WTC11 (cell line): ENCODE data around the gene CD44. TPM values are rescaled to one million over a fixed set of nuclear protein-coding genes. Genes with fewer than 3 reads are reported as not detected.

Source experiments
- ATAC-seq: fragments of 200-7000 bp; cut with Tn5 transposase; 2 replicates; pipeline ENCODE4 v1.10.0; 2021; ENCODE audit warnings: mild to moderate bottlenecking, moderate library complexity
- CTCF ChIA-PET: fragments of 300-600 bp; sonication (Branson Sonifier 250); formaldehyde crosslinking; loops from one replicate; lab custom pipeline; 2021; ENCODE audit warnings: antibody characterized with exemption; lab: Charles Lee
- POLR2A ChIA-PET: fragments of 350-600 bp; sonication (Branson Sonifier 250); formaldehyde crosslinking; loops from one replicate; lab custom pipeline; 2021; ENCODE audit warnings: antibody characterized with exemption; lab: Charles Lee
- DNase-seq: peaks from one replicate; pipeline ENCODE4 v3.0.0; 2021; ENCODE audit warnings: low spot score
- H3K27ac Mint-ChIP-seq: 2 replicates; pipeline ENCODE4 v1.8.0; 2021; ENCODE audit warnings: mixed read lengths
- H3K27me3 Mint-ChIP-seq: 2 replicates; pipeline ENCODE4 v1.8.0; 2021; ENCODE audit warnings: low read depth, mild to moderate bottlenecking, moderate library complexity, mixed read lengths
- H3K36me3 Mint-ChIP-seq: 2 replicates; pipeline ENCODE4 v1.8.0; 2021; ENCODE audit warnings: mixed read lengths
- H3K4me1 Mint-ChIP-seq: 2 replicates; pipeline ENCODE4 v1.8.0; 2022; ENCODE audit warnings: mixed read lengths
- H3K4me3 Mint-ChIP-seq: 2 replicates; pipeline ENCODE4 v1.8.0; 2021; ENCODE audit warnings: mild to moderate bottlenecking, moderate library complexity, mixed read lengths
- H3K9me3 Mint-ChIP-seq: 2 replicates; pipeline ENCODE4 v1.8.0; 2021; ENCODE audit warnings: mixed read lengths
- ATF1 ChIP-seq: sonication (generic); formaldehyde crosslinking; IDR thresholded peaks from 2 replicates; pipeline ENCODE4 v1.8.1; 2023; ENCODE audit warnings: mild to moderate bottlenecking, moderate library complexity, missing genetic modification reagents
- CBFB ChIP-seq: sonication (generic); formaldehyde crosslinking; IDR thresholded peaks from 2 replicates; pipeline ENCODE4 v1.8.1; 2022; ENCODE audit warnings: mild to moderate bottlenecking, low read depth, missing genetic modification reagents
- CREM ChIP-seq: sonication (generic); formaldehyde crosslinking; IDR thresholded peaks from 2 replicates; pipeline ENCODE4 v1.8.1; 2022; ENCODE audit warnings: mild to moderate bottlenecking, missing genetic modification reagents, moderate library complexity
- ELF4 ChIP-seq: sonication (generic); formaldehyde crosslinking; IDR thresholded peaks from 2 replicates; pipeline ENCODE4 v1.8.1; 2022; ENCODE audit warnings: low read depth, mild to moderate bottlenecking, moderate library complexity, missing genetic modification reagents
- GRHL2 ChIP-seq: fragments of 250-450 bp; sonication (Bioruptor Pico); IDR thresholded peaks from 2 replicates; pipeline ENCODE4 v1.8.0; 2022; ENCODE audit warnings: mild to moderate bottlenecking, moderate library complexity; ENCODE audit not compliant: insufficient replicate concordance, severe bottlenecking
- HMGA2 ChIP-seq: fragments of 250-450 bp; sonication (Bioruptor Pico); IDR thresholded peaks from 2 replicates; pipeline ENCODE4 v1.4.0; 2021; ENCODE audit warnings: mild to moderate bottlenecking, moderate library complexity
- JAZF1 ChIP-seq: fragments of 250-450 bp; sonication (Bioruptor Pico); IDR thresholded peaks from 2 replicates; pipeline ENCODE4 v1.9.0; 2021; ENCODE audit warnings: moderate library complexity, mild to moderate bottlenecking, inconsistent platforms
- KAT7 ChIP-seq: sonication (generic); formaldehyde crosslinking; IDR thresholded peaks from 2 replicates; pipeline ENCODE4 v1.8.1; 2023; ENCODE audit warnings: missing genetic modification reagents, mild to moderate bottlenecking, borderline replicate concordance
- MXD4 ChIP-seq: fragments of 250-450 bp; sonication (Bioruptor Pico); IDR thresholded peaks from 2 replicates; pipeline ENCODE4 v1.8.0; 2021; ENCODE audit warnings: mild to moderate bottlenecking, moderate library complexity, borderline replicate concordance
- NFATC4 ChIP-seq: fragments of 250-450 bp; sonication (Bioruptor Pico); IDR thresholded peaks from 2 replicates; pipeline ENCODE4 v1.9.0; 2021; ENCODE audit warnings: mild to moderate bottlenecking
- NR1H2 ChIP-seq: sonication (generic); formaldehyde crosslinking; IDR thresholded peaks from 2 replicates; pipeline ENCODE4 v1.9.0; 2021; ENCODE audit warnings: mild to moderate bottlenecking, moderate library complexity, missing genetic modification reagents
- NR3C1 ChIP-seq: sonication (generic); formaldehyde crosslinking; conservative IDR thresholded peaks from 2 replicates; pipeline ENCODE4 v1.8.1; 2023; ENCODE audit warnings: low read depth, mild to moderate bottlenecking, missing genetic modification reagents
- PRRX2 ChIP-seq: fragments of 250-450 bp; sonication (Bioruptor Pico); IDR thresholded peaks from 2 replicates; pipeline ENCODE4 v1.8.0; 2021; ENCODE audit warnings: mild to moderate bottlenecking
- SP1 ChIP-seq: sonication (generic); formaldehyde crosslinking; conservative IDR thresholded peaks from 2 replicates; pipeline ENCODE4 v1.8.1; 2022; ENCODE audit warnings: missing genetic modification reagents
- ZNF416 ChIP-seq: fragments of 250-450 bp; sonication (Bioruptor Pico); IDR thresholded peaks from 2 replicates; pipeline ENCODE4 v1.9.0; 2021; ENCODE audit warnings: mild to moderate bottlenecking, inconsistent platforms
- ZNF423 ChIP-seq: fragments of 250-450 bp; sonication (Bioruptor Pico); IDR thresholded peaks from 2 replicates; pipeline ENCODE4 v2.1.2; 2022; ENCODE audit warnings: mild to moderate bottlenecking, moderate library complexity
- ZNF671 ChIP-seq: fragments of 250-450 bp; sonication (Bioruptor Pico); IDR thresholded peaks from 2 replicates; pipeline ENCODE4 v1.8.0; 2021; ENCODE audit warnings: mild to moderate bottlenecking
- total RNA-seq: library from RNA; stranded (reverse); gene quantifications from 3 replicates; pipeline ENCODE4 v1.2.3, GENCODE V29; 2021
- TF ChIP-seq, protein P1 (sequence below): sonication (generic); formaldehyde crosslinking; conservative IDR thresholded peaks from 2 replicates; pipeline ENCODE4 v1.8.1; 2022; ENCODE audit warnings: mild to moderate bottlenecking, missing genetic modification reagents
- TF ChIP-seq, protein P2 (sequence below): fragments of 250-450 bp; sonication (Bioruptor Pico); conservative IDR thresholded peaks from 2 replicates; pipeline ENCODE4 v1.9.0; 2021; ENCODE audit warnings: mild to moderate bottlenecking
- TF ChIP-seq, protein P3 (sequence below): fragments of 250-450 bp; sonication (Bioruptor Pico); IDR thresholded peaks from 2 replicates; pipeline ENCODE4 v1.9.0; 2021; ENCODE audit warnings: mild to moderate bottlenecking
- TF ChIP-seq, protein P4 (sequence below): sonication (generic); formaldehyde crosslinking; IDR thresholded peaks from 2 replicates; pipeline ENCODE4 v1.8.0; 2023; ENCODE audit warnings: missing genetic modification reagents
- TF ChIP-seq, protein P5 (sequence below): sonication (generic); formaldehyde crosslinking; IDR thresholded peaks from 2 replicates; pipeline ENCODE4 v1.8.0; 2023; ENCODE audit warnings: missing genetic modification reagents, mild to moderate bottlenecking, borderline replicate concordance
- TF ChIP-seq, protein P6 (sequence below): sonication (generic); formaldehyde crosslinking; IDR thresholded peaks from 2 replicates; pipeline ENCODE4 v1.8.1; 2023; ENCODE audit warnings: mild to moderate bottlenecking, missing genetic modification reagents
- TF ChIP-seq, protein P7 (sequence below): sonication (generic); formaldehyde crosslinking; IDR thresholded peaks from 2 replicates; pipeline ENCODE4 v1.8.1; 2022; ENCODE audit warnings: mild to moderate bottlenecking, moderate library complexity, missing genetic modification reagents

The CD44 gene
- total RNA-seq, 1 experiment from 2014 or later, result 12.0 TPM

DNA sequence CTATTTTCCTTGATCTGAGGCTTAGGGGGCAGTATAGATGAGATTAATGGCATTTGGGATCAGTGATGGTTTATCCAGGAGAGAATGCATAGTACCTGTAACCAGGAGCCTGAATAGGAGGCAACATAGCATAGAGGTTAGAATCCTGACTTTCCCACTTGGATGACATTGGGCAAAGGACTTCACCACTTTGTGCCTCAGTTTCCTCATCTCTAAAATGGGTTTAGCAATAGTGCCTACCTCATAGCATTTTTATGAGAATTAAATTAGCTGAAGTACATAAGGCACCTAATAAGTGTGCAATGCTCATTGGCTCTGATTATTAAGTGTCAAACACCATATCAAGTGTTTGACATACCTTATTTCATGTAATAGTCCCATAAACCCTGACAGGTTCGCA, 30.8 kb downstream of the CD44 start:
- TF ChIP-seq, protein P1, sequence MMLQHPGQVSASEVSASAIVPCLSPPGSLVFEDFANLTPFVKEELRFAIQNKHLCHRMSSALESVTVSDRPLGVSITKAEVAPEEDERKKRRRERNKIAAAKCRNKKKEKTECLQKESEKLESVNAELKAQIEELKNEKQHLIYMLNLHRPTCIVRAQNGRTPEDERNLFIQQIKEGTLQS (CRISPR knock-in tag), result no peak
- TF ChIP-seq ZNF423 (CRISPR knock-in tag) (no peak), ELF4 (CRISPR knock-in tag) (no peak), HMGA2 (no peak), SP1 (CRISPR knock-in tag) (no peak), NFATC4 (CRISPR knock-in tag) (no peak), ZNF671 (no peak), MXD4 (CRISPR knock-in tag) (no peak), GRHL2 (no peak), NR1H2 (CRISPR knock-in tag) (no peak), CBFB (CRISPR knock-in tag) (no peak), NR3C1 (CRISPR knock-in tag) (no peak), ATF1 (CRISPR knock-in tag) (no peak), PRRX2 (CRISPR knock-in tag) (no peak)
- TF ChIP-seq, protein P2, sequence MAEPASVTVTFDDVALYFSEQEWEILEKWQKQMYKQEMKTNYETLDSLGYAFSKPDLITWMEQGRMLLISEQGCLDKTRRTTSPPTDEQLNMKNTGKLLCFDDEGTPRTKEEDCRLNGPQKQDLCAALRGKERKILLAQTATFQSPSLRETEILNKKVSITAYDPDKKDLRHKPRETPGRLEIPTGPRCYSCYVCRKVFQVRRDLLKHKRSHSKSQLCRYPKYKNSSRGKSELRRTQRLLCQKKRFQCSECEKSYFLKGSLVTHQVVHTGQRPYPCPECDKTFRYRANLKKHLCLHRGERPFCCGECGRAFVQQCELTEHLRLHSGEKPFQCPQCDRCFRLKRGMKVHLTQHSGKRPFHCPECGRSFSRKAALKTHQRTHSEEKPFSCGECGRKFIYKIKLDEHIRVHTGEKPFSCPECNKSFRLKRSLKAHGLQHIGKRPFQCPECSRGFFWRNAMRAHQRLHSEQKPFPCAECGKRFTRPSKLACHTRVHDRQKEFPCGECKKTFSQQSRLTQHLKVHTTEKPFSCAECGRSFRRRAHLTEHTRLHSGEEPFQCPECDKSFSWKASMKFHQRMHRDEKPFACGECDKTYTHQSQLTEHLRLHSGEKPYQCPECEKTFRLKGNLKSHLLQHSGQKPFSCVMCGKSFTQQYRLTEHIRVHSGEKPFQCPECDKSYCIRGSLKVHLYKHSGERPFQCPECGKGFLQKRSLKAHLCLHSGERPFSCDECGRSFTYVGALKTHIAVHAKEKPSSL (CRISPR knock-in tag), result no peak
- TF ChIP-seq, protein P3, sequence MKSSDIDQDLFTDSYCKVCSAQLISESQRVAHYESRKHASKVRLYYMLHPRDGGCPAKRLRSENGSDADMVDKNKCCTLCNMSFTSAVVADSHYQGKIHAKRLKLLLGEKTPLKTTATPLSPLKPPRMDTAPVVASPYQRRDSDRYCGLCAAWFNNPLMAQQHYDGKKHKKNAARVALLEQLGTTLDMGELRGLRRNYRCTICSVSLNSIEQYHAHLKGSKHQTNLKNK, result no peak
- TF ChIP-seq, protein P4, sequence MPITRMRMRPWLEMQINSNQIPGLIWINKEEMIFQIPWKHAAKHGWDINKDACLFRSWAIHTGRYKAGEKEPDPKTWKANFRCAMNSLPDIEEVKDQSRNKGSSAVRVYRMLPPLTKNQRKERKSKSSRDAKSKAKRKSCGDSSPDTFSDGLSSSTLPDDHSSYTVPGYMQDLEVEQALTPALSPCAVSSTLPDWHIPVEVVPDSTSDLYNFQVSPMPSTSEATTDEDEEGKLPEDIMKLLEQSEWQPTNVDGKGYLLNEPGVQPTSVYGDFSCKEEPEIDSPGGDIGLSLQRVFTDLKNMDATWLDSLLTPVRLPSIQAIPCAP (CRISPR knock-in tag), result no peak
- H3K4me1 Mint-ChIP-seq, result peaks cover 20% of the 10 kb centered on the region
- DNase-seq, result no peak
- ChIA-PET POLR2A (no interaction called here), CTCF (no interaction called here)
- no peak overlapping the region for H3K27ac Mint-ChIP-seq
- H3K9me3 Mint-ChIP-seq, result no peaks in the 10 kb centered on the region
- no peak overlapping the region for H3K4me3 Mint-ChIP-seq
- no peaks in the 10 kb centered on the region for H3K36me3 Mint-ChIP-seq
- ATAC-seq, result no peak
- no peaks in the 10 kb centered on the region for H3K27me3 Mint-ChIP-seq

DNA sequence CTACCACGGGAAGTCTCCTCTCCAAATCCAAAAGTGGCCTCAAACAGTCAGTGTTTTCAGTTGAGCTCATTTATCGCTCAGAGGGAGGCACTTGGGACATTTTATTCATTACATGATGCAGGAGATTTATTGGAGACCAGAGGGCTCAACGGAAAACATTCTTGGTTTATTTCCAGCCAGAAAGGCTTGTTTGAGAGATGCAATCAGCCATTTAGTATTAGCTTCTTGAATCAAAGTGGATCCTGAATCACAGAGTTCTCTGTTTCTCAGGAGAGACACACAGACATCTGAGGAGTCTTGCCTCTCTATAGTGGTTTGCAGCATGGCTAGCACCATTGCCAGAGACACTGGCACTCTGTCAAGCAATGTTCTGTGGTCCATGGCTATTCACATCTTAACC, 31.5 kb downstream of the CD44 start:
- DNase-seq, result no peak
- no peaks in the 10 kb centered on the region for H3K27me3 Mint-ChIP-seq
- TF ChIP-seq CREM (CRISPR knock-in tag) (no peak), NR1H2 (CRISPR knock-in tag) (no peak)
- TF ChIP-seq, all 79 proteins: peak for 0
- no peaks in the 10 kb centered on the region for H3K9me3 Mint-ChIP-seq
- ATAC-seq, result no peak
- no peak overlapping the region for H3K4me3 Mint-ChIP-seq
- H3K27ac Mint-ChIP-seq, result no peak overlapping the region
- CTCF ChIA-PET, result no interaction called here
- H3K4me1 Mint-ChIP-seq, result peaks cover 22% of the 10 kb centered on the region
- POLR2A ChIA-PET, result no interaction called here
- no peaks in the 10 kb centered on the region for H3K36me3 Mint-ChIP-seq

DNA sequence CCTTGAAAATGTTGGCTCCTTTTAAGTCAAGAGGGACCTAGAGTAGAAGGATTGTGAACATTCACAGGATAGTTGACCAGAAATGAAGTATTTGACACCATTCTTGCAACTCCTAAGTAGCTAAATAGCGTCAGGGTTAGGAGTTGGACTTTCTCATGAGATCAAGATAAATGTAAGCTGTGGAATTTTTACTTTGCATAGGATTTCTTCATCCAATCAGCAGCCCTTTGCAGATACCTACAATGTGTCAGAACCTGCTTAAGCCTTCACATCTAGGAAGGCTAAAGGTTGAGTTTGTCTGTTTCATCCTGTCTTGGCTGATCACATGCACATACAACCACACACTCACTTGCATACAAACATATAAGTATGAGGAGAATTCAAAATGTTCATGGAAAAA, 32.3 kb downstream of the CD44 start:
- no peaks in the 10 kb centered on the region for H3K36me3 Mint-ChIP-seq
- ATAC-seq, result no peak
- CTCF ChIA-PET, result no interaction called here
- no peak overlapping the region for H3K27ac Mint-ChIP-seq
- peaks cover 22% of the 10 kb centered on the region for H3K4me1 Mint-ChIP-seq
- no peak for DNase-seq
- POLR2A ChIA-PET, result no interaction called here
- H3K27me3 Mint-ChIP-seq, result no peaks in the 10 kb centered on the region
- H3K9me3 Mint-ChIP-seq, result no peaks in the 10 kb centered on the region
- H3K4me3 Mint-ChIP-seq, result no peak overlapping the region
- no peak for TF ChIP-seq KAT7
- TF ChIP-seq, protein P5, sequence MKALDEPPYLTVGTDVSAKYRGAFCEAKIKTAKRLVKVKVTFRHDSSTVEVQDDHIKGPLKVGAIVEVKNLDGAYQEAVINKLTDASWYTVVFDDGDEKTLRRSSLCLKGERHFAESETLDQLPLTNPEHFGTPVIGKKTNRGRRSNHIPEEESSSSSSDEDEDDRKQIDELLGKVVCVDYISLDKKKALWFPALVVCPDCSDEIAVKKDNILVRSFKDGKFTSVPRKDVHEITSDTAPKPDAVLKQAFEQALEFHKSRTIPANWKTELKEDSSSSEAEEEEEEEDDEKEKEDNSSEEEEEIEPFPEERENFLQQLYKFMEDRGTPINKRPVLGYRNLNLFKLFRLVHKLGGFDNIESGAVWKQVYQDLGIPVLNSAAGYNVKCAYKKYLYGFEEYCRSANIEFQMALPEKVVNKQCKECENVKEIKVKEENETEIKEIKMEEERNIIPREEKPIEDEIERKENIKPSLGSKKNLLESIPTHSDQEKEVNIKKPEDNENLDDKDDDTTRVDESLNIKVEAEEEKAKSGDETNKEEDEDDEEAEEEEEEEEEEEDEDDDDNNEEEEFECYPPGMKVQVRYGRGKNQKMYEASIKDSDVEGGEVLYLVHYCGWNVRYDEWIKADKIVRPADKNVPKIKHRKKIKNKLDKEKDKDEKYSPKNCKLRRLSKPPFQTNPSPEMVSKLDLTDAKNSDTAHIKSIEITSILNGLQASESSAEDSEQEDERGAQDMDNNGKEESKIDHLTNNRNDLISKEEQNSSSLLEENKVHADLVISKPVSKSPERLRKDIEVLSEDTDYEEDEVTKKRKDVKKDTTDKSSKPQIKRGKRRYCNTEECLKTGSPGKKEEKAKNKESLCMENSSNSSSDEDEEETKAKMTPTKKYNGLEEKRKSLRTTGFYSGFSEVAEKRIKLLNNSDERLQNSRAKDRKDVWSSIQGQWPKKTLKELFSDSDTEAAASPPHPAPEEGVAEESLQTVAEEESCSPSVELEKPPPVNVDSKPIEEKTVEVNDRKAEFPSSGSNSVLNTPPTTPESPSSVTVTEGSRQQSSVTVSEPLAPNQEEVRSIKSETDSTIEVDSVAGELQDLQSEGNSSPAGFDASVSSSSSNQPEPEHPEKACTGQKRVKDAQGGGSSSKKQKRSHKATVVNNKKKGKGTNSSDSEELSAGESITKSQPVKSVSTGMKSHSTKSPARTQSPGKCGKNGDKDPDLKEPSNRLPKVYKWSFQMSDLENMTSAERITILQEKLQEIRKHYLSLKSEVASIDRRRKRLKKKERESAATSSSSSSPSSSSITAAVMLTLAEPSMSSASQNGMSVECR (CRISPR knock-in tag), result no peak
- TF ChIP-seq ZNF416 (CRISPR knock-in tag), result no peak
- TF ChIP-seq ZNF671, result no peak
- TF ChIP-seq JAZF1 (CRISPR knock-in tag), result no peak
- TF ChIP-seq, protein P6, sequence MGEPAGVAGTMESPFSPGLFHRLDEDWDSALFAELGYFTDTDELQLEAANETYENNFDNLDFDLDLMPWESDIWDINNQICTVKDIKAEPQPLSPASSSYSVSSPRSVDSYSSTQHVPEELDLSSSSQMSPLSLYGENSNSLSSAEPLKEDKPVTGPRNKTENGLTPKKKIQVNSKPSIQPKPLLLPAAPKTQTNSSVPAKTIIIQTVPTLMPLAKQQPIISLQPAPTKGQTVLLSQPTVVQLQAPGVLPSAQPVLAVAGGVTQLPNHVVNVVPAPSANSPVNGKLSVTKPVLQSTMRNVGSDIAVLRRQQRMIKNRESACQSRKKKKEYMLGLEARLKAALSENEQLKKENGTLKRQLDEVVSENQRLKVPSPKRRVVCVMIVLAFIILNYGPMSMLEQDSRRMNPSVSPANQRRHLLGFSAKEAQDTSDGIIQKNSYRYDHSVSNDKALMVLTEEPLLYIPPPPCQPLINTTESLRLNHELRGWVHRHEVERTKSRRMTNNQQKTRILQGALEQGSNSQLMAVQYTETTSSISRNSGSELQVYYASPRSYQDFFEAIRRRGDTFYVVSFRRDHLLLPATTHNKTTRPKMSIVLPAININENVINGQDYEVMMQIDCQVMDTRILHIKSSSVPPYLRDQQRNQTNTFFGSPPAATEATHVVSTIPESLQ (CRISPR knock-in tag), result no peak
- TF ChIP-seq, protein P7, sequence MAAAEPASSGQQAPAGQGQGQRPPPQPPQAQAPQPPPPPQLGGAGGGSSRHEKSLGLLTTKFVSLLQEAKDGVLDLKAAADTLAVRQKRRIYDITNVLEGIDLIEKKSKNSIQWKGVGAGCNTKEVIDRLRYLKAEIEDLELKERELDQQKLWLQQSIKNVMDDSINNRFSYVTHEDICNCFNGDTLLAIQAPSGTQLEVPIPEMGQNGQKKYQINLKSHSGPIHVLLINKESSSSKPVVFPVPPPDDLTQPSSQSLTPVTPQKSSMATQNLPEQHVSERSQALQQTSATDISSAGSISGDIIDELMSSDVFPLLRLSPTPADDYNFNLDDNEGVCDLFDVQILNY (CRISPR knock-in tag), result no peak
